ENCODE data around the gene ASS1.

ASS1 gene

DNA sequence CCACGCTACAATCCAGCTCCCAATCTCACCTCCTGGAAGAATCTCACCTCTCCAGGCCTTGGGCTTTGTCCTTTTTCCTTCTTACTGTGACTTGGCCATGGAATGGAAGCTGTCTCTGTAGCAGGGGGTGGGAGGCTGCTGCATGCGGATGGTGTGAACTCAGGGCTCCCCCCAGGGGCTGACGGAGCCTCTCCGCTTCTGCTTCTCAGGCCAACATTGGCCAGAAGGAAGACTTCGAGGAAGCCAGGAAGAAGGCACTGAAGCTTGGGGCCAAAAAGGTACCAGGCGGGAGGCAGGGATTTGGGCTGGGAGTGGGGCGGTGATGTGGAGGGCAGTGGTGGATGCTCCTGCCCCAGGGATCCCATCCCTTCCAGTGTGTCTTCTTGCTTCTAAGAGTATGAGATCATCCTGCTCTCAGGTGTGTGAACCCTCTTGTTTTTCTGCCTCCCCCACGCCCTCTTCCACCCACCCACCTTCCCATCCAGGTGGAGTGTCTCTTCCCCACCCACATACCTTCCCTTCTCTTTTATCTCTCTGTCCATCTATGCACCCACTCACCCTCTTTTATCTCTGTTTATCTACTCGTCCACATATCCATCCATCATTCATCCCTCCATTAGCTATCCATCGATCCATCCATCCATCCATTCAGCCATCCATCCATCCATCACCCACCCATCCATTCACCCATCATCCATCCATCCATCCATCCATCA, 9.5 kb downstream of the ASS1 start:
- no peak for DNase-seq (ENCODE audit: low read depth)

- DNase-seq (ENCODE audit: low read depth) = no peak
These were observed 10.1 kb downstream of the ASS1 start for GRCh38 chr9:130454812-130455325.

- no peak for DNase-seq (ENCODE audit: low read depth)
These were observed 13.5 kb downstream of the ASS1 start for GRCh38 chr9:130458027-130458803.

DNA sequence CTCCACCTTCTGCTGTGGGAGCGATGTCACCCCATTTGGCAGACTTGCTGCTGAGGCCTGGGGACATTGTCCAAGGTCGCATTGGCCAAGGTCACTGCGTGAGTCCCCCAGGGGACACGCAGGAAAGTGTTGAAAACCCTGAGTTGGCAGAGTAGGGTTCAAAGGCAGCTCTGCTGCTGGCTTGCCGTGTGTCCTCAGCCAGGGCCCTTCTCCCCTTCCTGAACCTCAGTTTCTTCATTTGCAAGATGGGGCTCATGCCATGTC, 14.0 kb downstream of the ASS1 start:
- DNase-seq (ENCODE audit: low read depth) = no peak

DNA sequence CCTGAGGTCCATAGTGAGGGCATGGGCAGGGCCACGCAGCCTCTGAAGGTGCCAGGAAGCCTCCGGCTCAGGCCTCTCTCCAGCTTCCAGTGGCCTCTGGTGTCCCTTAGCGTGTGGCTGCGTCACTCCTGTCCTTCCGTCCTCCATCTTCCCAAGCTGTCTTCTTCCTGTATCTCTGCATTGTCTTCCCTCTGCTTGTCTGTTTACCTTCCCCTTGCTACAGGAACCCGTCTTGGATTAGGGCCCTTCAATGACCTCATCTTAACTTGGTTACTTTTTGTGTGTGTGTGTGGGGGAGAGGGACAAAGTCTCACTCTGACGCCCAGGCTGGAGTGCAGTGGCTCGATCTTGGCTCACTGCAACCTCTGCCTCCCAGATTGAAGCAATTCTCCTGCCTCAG, 14.4 kb downstream of the ASS1 start:
- DNase-seq (ENCODE audit: low read depth) = no peak

- DNase-seq (ENCODE audit: low read depth) = no peak
These were observed 15.3 kb downstream of the ASS1 start for GRCh38 chr9:130459941-130460669.

- no peak for DNase-seq (ENCODE audit: low read depth)
These were observed 16.5 kb downstream of the ASS1 start for GRCh38 chr9:130461218-130461630.

- no peak for DNase-seq (ENCODE audit: low read depth)
These were observed 17.0 kb downstream of the ASS1 start for GRCh38 chr9:130461731-130462130.

DNA sequence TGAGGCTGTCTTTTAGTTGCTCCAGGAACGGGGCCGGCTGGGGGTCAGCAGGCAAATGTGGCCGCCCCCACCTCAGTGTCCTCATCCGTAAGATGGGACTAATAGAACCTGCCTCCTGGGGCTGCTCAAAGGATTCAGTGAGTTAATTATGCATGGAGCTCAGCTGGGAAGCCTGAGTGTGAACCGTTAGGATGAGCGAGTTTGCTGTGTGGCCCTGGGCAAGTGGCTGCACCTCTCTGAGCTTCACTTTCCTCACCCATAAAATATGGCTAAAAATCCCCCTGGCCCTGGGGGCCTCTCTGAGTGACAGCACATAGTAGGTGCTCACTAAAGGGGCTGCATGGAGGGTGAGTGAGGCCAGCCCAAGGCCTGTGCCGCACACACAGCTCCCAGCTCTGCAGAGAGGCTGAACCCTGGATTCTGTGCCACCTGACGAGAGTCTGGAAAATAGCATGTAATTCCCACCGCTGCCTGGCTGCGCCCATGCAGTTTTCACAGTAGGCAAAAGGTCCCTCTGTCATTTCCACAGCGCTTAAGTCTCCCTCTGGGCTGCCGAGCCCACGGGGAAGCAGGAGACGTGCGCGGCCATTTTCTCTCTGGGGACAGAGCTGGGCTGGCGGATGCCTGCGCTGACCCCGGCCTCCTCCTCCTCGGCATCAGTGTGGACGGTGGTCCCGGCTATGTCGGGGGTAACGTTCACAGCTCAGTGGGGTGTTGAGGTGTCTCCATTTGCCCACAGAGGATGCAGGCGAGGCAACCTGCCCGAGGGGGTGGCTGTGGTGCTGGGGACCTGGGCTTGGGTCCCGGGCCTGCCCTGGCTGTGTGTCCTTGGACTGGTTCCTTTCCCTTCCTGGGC, 18.2 kb downstream of the ASS1 start:
- no peak for DNase-seq (ENCODE audit: low read depth)

GRCh38 chr9:130463763-130464745, 19.3 kb downstream of the ASS1 start:
- DNase-seq (ENCODE audit: low read depth) = no peak

DNA sequence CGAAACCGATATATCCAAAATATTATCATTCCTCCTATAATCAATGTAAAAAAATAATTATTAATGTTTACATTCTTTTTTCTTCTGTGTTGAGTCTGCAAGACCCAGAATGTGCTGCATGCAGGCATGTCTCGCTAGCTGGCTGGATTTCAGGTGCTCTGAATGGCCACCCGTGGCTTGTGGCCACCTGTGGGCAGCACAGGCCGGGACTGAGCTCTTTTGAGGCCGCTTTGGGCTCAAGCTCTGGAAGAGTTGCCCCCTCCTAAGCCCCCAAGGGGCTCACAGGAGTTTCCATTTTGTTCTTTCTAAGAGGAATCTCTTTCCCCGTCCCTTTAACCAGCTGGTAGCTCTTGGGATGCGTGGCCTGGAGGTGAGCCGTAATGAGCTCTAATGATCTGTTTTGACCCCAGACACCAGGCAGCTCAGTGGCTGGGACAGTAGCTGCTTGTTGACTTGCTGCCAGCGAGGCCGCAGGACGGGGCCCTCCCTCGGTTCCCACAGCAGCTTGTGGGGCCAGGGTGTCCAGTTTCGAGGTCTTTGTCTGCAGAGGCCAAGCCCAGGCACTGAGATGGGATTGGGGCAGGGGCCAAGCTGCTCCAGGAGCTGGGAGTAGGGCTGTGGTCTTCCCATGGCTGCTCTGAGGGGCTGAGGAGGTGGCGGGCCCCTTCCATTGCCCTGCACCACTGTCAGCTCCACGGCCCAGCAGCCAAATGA, 20.8 kb downstream of the ASS1 start:
- no peak for DNase-seq (ENCODE audit: low read depth)

- DNase-seq (ENCODE audit: low read depth) = no peak
These were observed 21.9 kb downstream of the ASS1 start for GRCh38 chr9:130466537-130467217.

DNA sequence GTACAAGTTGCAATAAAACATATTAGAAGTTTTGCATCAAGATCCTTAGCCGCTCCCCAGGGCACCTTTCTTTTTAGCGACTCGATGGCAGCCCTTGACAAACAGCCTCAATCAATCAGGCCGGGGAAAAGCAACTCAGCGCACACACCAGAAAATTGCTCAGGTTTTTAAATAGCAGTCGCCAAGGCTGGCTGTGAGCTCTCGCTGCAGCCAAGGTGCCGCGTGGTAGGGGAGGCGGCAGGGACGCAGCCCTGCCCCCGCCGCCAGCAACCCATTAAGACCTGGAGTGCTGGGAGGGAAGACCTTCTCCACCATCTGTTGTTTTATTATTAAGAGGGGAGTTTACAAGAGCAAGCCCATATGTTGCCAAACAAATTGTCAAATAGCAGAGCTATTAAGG, 22.6 kb downstream of the ASS1 start:
- no peak for DNase-seq (ENCODE audit: low read depth)

DNA sequence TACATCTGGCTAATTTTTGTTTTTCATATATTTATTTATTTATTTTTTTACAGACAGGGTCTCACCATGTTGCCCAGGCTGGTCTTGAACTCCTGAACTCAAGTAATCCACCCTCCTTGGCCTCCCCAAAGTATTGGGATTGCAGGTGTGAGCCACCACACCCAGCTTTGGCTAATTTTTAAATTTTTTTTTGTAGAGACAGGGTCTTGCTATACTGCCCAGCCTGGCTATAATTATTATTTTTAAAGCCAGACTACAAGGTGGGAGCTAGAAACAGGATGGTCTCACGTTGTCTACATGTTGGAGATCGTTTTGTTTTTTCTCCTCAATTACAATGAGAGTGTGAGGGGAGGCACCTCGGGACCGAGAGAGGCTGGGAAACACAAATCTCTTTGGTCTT, 23.8 kb downstream of the ASS1 start:
- DNase-seq (ENCODE audit: low read depth) = no peak

DNA sequence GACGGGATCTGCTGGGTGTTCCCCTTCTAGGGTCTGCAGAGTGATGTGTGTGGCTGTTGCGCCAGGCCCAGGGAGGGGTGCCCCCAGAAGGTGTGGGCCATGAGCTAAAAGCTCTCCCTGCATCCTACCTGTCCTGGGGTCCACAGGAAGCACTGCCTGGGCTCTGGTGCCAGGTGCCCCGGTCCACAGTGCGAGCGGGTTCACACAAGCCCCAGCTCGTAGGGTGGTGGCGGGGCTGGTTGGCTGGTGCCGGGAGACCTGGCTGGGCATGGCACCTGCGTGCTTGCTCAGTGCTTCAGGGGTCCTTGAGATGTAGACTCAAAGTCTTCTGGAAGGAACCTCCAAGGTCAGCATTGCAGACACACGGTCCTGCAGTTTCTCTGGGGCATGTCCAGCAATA, 25.5 kb downstream of the ASS1 start:
- no peak for DNase-seq (ENCODE audit: low read depth)

DNA sequence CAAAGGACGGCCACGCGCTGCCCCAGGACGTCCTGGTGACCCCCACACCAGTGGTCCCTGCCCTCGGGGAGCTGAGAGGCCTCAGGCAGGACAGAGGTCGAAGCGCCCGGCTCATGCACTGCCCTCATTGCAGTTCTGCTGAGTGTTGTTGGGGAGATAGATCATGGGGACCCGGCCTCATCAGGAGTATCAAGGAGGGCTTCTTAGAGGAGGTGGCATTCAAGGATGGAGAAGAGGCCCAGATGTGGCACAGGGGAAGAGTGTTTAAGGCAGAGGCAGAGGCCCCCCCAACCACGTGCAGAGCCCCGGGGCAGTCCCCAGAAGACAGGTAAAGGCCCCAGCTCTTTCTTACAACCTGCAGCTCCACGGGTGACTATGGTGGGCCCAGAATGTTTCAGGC, 26.2 kb downstream of the ASS1 start:
- DNase-seq (ENCODE audit: low read depth) = no peak

GRCh38 chr9:130471411-130472183, 26.8 kb downstream of the ASS1 start:
- no peak for DNase-seq (ENCODE audit: low read depth)

DNA sequence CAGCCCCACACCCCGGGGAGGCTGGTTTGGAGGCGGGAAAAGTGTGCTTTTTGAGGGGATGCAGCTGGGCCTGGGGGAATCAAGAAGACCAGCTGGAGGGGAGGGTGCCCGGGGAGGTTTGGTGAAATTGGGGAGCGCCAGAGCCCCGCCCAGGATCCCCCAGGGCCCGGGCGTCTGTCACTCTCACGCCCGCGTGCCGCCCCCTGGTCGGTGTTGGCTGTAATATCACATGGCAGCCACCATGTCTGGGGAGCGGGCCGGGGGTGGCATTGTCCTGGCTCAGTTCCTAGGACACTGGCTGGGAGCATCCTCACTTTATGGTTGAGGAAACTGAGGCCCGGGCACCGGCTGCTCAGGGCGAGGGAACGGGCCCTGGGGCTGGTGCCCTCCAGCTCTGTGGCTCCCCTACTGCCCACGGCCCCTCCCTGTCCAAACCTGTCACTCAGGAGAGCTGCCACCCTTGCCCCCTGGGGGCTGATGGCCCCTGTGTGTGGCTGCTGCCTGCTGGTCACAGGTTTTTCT, 27.5 kb downstream of the ASS1 start:
- no peak for DNase-seq (ENCODE audit: low read depth)

GRCh38 chr9:130473009-130473408, 28.2 kb downstream of the ASS1 start:
- no peak for DNase-seq (ENCODE audit: low read depth)
